NCI-H1417 (cell line): Measurements from ENCODE around the gene CPD.
"Not testable (repeated sequence)": the region's sequence is repeated elsewhere in the genome, so short reads cannot be mapped to it uniquely, and the experiment has no call there.

Experiments
- DNase-seq, 3 experiments: peaks; one replicate each; lab custom pipeline; 2025; lab: John Stamatoyannopoulos, UW

Gene CPD

DNA sequence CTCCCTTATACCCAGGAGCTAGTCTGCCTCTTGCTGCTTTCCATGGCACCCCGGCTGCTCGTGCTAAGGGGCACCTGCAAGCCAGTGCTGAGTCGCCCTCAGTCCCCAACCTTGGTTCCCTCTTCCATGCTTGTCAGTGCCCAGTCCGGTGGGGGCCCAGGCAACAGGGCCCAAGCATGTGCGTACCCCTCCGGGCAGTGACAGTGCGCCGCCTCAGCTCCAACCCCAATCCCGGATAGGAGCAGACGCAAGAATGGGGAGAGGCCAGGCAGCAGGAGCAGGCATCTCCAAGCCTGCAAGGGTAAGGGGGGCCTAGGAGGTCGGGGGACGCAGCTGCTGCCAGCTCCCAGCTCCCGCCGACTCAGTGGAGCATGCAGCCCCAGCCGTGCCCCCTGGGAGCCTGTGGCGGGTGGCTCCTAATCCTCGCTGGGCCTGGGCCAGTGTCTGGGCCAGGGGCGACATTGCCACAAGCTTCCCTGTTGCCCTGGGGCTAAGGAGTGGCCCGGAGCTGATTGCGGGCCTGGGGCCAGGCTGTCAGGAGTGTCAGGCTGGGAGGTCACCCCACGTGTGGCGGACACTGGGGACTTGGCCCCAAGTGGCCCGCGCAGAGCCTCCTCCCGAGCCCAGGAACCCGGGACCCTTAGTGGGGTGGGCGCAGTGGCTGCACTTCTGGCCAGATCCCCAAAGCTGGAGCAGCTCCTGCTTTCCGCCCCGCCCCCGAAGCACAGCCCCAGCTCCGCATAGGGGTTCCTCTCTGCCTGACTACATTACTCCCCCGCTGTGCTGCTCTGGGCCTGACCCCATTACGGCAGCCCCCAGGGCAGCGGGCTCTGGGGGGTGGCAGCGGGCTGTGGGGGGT lies 9.8 kb downstream of the CPD start:
- DNase-seq: no peak

DNA sequence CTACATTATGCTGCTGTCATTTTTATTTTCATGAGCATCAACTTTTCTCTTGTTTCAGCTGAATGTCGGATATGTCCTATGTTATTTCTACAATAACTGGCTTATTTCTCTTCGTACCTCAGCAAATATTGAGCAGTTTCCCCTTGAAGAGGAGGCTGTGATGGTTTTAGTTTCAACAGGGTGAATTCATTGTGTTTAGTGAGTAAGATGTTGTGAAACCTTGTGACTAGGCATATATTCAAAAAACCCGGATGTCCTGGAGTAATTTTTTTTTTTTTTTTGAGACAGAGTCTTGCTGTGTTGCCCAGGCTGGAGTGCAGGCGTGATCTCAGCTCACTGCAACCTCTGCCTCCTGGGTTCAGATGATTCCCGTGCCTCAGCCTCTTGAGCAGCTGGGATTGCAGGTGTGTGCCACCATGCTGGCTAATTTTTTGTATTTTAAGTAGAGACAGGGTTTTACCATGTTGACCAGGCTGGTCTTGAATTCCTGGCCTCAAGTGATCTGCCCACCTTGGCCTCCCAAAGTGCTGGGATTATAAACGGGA lies 11.1 kb downstream of the CPD start:
- no peak for DNase-seq

DNA sequence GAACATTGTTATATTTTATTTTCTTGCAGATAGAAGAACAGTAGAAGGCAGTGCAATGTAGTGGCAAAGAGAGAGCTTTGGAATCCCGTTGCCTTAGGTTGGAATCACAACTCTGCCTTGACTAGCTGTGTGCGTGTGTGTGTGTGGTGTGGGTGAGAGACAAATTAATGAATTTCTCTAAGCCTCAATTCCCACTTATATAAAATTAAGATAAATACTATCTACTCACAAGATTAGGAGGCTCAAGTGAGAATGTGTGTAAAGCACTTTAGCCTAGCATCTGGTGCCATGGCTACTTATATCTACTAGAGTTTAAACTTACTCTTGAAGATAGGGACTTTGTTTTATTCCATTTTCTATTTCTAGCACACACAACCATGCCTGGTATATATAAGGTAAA lies 12.8 kb downstream of the CPD start:
- DNase-seq: no peak

DNA sequence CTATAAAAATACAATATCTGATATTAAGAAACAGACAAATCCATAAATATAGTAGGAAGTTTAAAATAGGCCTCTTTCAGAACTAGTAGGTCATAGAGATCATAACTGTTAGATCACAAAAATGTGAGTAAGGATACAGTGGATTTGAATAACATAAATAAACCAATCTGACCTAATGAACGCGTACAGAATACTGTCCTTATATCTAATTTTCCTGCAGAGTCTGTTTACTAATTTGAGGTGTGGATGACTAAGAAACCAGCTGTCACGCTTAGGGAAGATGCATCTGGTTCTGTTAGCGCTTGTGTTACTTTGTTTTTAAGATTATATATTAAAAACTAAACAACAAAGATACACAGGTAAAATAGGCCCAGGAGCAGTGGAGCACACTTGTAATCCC lies 14.8 kb downstream of the CPD start:
- no peak for DNase-seq

DNA sequence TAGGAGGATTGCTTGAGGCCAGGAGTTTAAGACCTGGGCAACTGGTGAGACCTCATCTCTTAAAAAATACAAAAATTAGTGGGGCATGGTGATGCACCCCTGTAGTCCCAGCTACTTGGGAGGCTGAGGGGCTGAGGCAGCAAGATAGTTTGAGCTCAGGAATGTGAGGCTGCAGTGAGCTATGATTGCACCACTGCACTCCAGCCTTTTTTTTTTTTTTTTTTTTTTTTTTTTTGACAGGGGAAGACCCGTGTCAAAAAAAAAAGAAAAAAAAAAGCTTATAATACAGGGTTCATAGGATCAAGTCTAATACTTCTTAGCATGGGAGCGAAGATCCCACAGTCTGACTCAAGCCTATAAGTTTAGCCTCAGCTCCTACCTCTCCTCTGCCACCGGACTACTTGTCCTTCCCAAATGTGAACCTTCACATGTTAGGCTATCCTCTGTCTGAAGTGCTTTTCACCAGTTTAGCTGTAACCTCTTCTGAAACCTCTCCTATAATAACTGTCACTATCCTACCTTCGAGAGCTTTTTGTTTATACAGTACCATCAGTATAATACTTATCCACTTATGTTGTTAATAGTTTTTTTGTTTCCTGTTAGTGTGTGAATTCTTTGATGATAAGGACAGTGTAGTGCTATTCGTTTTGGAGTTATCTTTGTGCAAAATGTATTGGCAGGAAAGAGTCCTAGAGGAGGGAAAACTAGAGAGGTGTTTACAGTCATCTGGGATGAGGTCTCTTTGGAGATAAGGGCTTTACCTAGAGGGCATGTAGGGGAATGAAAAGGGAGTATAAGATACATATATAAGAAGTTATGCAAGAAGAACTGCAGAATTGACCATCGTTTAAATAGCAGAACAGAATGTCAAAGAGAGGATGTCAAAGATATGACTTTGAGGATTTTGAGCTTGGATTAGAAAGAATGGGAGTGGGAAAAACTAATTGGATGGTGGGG lies 15.5 kb downstream of the CPD start:
- peak in 1 of 3 experiments; percentile 28 for DNase-seq

DNA sequence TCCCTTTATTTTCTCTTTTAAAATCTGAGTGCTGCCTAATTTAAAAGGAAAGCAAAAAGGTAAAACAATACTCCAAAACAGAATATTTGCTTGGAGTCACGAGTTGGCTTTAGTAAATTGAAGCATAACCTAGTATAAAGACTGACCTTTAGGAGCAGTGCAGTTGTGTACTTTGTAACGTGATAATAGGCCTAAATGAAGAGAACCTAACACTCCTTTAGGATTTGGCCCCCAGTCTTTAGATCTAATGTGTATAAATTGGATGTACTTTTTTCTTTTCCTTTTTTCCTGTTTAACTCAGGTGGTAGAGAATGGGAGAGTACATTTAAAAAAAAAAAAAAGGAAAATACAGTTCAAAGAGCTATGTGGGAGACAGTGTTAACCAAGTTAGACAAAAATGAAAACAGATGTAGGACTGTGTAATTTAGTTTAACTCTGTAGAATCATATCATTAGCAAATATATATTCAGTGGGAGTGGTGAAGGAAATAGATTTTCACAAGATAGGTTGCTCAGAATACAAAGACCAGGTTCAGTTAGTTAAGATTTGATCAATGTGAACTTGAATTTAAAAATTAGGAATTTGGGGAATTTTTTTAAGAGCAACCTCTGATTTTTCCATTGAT lies 16.8 kb downstream of the CPD start:
- DNase-seq: peak in 1 of 3 experiments; percentile 29

- no peak for DNase-seq
Measured at GRCh38 chr17:30396129-30396528, 17.4 kb downstream of the CPD start.

- DNase-seq: no peak
Measured at GRCh38 chr17:30396612-30397011, 17.9 kb downstream of the CPD start.

DNA sequence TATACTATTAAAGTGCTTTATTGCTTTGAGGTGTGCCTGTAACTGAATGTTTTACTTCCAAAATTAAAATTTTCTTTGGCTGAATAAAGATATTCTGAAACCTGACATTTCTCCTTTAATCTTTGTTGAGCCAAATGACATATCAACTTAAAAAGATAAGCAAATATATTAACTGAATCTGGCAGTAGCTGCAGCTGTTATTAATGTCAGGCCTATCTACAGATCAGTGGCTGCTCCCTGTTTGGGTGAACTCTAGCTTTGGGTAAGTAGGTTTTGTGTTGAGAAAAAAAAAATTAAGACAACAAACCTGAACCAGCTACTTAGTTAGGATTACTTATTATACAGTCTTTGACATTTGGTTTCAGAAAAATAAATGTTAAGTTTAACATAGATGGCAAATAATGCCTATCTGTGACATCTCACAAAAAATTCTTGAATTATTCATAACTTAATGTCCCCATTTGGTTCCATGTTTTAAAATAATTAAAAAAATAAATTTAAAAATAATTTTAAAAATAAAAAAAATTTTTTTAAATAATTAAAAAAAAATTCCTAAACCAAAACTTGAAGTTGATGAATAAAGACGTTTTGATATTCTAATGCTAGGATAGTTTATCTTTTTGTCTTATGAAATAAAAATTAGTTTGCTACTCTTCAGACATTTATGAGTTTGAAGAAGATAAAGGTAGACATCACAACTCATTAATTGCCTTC lies 19.8 kb downstream of the CPD start:
- DNase-seq: no peak

DNA sequence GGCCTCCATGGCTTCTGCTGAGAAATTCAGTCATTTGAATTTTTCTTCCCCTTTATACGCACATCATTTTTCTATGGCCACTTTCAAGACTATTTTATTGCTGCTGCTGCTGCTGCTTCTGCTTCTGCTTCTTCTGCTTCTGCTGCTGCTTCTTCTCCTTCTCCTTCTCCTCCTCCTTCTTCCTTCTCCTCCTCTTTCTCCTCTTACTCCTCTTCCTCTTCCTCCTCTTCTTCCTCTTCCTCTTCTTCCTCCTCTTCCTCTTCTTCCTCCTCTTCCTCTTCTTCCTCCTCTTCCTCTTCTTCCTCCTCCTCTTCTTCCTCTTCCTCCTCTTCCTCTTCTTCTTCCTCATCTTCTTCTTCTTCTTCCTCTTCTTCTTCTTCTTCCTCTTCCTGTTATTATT lies 22.4 kb downstream of the CPD start:
- DNase-seq: no peak

DNA sequence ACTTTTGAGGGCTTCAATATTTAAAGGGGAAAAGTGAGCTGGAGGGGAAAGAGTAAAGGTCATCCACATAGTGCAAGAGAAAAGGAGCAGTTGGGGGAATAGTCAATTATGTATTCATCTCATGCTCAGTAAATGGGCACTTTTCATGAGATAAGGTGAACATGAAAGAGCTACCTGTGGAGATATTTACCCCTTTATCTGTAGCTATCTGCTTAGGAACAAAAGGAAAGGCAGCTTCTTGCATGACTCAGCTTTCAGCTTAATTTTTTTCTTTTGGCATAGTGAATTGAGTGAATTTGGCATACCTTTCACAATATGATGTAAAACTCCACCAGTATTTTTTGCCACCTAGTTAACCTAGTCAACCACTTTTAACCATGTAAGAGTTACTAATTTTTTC lies 26.4 kb downstream of the CPD start:
- DNase-seq: no peak

GRCh38 chr17:30410627-30411026 lies 31.9 kb downstream of the CPD start:
- not testable (repeated sequence) for DNase-seq

DNA sequence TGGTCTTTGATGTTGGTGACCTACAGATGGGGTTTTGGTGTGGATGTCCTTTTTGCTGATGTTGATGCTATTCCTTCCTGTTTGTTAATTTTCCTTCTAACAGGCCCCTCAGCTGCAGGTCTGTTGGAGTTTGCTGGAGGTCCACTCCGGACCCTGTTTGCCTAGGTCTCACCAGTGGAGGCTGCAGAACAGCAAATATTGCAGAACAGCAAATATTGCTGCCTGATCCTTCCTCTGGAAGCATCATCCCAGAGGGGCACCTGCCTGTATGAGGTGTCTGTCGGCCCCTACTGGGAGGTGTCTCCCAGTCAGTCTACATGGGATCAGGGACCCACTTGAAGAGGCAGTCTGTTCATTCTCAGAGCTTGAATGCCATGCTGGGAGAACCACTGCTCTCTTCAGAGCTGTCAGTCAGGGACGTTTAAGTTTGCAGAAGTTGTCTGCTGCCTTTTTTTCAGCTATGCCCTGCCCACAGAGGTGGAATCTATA lies 33.3 kb downstream of the CPD start:
- not testable (repeated sequence) for DNase-seq

DNA sequence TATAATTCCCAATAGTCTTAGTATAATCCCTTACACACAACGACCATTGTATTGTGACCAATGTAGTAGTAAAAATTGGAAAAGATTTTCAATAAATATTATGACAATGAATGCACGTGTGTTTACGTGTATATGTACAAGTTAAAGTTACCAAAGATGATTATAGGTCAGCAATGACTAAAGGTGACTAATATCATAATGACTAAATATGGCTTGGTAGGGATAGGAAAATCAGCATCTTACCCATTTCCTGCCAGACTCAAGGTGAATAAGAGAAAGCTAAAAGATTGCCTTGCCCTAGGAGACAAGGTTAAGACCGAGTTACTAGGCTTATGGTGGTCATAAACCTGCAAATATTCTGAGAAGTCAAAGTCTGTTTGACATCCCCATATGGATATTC lies 34.4 kb downstream of the CPD start:
- no peak for DNase-seq

DNA sequence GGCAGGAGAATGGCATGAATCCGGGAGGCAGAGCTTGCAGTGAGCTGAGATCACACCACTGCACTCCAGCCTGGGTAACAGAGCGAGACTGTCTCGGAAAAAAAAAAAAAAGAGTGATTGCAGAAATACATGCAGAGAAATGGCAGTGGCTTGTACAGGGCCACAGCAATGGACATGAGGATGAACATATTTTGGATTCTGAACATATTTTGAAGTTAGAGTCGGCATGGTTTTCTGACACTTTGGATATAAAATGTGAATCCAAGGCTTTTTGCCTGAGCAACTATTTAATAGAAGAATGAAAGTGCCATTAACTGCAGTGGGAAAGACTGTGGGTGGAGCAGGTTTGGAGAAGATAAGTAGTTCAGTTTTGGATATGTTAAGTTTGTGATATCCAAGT lies 35.8 kb downstream of the CPD start:
- no peak for DNase-seq

DNA sequence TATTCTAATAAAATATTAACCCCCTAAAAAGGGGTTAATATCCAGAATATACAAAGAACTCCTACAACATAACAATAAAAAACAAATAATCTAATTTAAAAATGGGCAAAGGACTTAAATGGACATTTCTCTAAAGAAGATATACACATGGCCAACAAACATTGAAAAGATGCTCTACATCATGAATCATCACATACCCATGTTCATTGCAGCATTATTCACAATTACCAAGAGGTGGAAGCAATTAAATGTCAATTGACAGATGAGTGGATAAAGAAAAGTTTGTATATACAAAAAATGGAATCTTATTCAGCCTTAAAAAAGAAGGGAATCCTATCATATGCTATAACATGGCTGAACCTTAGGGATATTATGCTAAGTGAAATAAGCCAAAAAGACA lies 36.8 kb downstream of the CPD start:
- DNase-seq: no peak

- not testable (repeated sequence) for DNase-seq
Measured at GRCh38 chr17:30418070-30418469, 39.3 kb downstream of the CPD start.

DNA sequence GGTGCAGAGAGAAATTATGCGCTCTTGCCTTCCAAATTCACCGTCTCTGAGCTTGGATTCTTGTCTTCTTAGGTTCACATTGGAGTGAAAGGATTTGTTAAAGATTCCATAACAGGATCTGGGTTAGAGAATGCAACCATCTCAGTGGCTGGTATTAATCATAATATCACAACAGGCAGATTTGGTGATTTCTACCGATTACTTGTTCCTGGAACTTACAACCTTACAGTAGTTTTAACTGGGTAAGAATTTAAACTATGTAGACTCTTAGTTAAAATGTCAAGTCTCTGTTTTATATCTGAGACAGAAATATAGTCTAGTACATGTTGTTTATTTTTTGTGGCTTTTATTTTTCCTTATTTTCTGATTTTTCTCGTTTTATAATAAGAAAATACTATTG lies 42.9 kb downstream of the CPD start:
- DNase-seq: no peak

DNA sequence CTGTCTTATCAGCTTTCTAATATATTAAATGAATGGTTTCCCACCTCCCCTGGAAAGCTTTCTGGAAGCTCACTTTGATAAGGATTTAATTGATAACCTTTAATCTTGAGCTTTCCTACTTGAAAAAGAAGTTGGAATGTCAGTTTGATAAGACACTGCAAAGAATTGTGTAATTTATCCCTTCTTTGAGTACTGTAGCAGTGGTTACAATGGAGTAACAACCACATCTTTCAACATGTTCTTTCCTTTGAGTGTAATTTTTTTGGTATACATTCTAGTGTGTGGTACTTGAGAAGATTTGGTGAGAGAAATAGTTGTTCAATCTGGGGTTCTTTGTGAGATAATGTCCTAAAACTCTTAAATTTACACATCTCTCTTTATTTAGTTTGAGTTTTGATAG lies 43.4 kb downstream of the CPD start:
- DNase-seq: no peak

GRCh38 chr17:30424471-30424870 lies 45.7 kb downstream of the CPD start:
- no peak for DNase-seq

DNA sequence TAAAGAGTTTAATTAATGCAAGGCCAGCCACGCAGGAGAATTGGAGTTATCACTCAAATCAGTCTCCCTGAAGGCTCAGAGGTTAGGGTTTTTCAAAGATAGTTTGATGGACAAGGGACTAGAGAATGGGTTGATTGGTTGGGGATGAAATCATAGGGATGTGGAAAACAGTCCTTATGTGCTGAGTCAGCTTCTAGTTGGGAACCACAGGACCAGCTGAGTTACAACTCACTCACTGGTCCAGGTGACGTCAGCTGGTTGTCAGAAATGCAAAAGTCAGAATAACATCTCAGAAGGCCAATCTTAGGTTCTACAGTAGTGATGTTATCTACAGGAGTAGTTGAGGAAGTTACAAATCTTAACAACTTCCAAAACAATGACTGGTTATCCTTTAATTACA lies 47.6 kb downstream of the CPD start:
- no peak for DNase-seq
